GM18502 (cell line): ENCODE results near the gene SNX30.

ENCODE experiments used
- ATAC-seq: cut with Tn5 transposase; IDR thresholded peaks from one replicate; pipeline ENCODE4 v1.9.1; 2021; ENCODE audit warnings: mild to moderate bottlenecking; ENCODE audit not compliant: unreplicated experiment, poor library complexity

Gene SNX30

DNA sequence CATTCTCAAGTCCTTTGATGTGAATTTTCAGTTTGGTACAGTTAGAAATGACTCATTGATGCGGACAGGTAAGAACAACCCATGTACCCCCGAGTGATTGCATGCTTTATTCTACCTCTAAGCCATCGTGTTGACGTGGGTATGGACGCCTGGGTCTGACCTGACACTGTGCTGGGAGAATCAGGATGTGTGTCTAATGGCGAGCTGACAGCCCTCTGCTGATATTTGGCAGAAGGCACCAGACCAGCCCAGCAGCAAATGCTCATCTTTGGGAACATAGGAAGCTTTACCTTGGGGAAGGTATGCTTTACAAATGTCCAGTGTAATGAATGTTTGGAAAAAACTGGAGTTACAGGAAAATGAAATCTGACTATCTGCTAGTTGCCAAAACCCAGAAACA is 120.0 kb downstream of the SNX30 start:
- no peak for ATAC-seq

DNA sequence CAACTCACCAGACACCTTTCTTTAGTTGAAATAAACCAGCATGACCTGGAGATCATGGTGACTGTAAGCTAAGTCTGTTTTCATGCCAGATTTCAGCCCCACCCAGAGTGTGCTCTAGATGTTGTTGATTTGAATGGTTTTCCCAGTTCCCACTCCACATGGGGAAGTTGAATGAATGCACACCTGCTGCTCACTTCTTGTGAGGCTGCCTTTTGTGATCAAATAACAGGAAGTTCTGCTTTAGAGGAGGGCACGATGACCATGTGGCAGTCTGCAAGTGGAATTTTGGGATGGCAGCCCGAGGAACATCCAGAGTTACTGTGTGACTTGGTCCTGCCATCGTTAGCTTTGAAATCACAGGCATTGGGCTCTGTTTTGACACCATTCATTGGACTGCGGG is 121.5 kb downstream of the SNX30 start:
- no peak for ATAC-seq

DNA sequence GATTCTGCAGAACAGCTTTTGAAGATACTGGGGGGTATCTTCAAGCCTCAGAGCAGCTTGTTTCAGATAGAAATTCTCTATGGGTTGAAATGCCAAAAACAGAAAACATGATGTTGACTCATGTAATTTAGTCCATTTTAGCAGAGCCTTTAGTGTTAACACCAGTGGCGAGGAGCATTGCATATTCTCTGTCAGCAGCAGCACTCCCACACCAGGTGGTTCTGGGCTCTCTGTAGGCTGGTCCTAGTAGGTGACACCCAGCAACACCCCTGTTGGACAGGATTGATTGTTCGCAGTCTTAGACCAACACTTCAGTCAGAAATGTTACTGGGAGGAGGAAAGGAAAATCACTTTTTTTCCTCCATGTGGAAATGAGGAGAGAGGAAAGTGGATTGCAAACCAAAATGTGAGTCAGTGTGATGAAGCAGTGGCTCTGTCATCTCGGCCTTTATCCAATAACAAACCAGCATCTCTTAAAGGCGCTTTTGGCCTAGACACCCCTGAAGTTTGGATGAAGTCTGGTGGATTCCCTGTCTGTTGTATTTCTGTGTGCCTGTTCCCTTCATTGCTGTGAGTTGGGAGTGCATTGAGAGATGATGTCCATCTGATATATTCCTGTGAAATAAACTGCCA is 123.3 kb downstream of the SNX30 start:
- no peak for ATAC-seq

DNA sequence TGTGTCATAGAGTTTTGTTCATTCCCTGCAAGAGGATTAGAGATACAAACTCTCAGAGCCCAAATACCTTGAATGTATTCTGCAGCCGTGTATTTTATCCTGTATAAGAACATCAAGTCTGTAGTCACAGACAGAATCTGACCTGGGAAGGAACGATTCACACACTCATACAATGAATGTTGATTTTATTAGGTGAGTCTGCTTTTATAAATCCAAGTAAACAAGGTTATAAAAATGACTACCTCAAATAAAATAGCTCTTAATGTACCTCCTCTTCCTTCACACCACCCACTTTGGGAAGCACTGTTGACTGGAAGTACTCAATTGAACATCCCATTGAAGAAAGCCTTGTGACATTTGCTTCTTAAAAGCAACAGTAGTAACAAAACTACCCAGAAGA is 128.2 kb downstream of the SNX30 start:
- ATAC-seq: no peak

DNA sequence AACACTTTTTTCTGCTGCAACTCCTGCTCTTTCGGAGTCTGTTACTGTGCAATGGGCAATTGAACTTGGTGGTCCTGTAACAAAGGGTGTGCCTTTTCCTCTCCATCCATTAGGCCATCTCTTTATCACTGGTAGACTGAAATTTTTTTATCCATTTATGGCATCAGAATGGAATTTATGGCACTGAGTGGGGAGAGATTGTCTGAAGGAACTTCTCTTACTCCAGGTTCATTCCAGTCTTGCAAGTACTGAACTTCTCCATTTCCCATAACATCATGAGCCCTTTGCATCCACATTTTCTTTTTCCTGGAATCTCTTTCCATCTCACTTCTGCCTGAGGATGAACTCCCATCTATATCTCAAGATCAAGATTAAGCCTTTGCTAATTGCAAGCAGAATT is 130.1 kb downstream of the SNX30 start:
- no peak for ATAC-seq

DNA sequence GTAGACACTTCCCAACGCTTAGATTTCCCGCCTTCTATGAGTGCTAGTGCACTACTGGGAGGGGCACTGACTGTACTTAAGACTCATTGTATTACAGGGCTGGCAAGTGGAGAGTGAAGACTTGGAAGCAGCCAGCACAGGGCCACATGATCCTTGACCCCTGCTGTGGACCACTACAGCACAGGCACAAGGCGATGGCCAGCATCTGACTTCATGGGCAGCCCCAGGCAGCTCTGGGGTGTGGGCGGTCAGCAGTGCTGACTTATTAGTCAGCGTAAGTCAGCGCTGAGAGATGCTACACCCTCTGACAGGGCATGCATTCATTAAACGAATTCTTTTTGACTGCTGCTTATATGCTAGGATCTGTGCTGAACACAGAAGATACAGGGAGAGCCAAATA is 130.8 kb downstream of the SNX30 start:
- ATAC-seq: no peak

DNA sequence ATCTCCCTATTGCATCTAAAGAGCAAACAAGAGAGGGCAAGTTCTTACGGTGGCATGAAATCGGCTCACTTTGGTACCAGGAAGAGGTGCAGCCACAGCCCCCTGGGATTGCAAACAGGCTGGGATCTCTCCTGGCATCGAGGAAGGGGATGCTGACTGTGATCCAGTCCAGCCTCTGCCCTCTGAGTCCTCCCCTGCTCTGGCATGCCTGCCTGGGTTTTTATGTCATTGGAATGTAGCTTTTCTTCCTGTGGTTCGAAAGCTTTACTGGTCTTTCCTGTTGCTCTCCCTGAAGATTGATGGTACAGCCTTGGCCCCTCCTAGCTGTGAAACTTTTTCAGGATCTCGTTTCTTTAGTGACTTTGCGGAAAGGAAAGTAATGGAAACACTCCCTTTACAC is 133.5 kb downstream of the SNX30 start:
- no peak for ATAC-seq

DNA sequence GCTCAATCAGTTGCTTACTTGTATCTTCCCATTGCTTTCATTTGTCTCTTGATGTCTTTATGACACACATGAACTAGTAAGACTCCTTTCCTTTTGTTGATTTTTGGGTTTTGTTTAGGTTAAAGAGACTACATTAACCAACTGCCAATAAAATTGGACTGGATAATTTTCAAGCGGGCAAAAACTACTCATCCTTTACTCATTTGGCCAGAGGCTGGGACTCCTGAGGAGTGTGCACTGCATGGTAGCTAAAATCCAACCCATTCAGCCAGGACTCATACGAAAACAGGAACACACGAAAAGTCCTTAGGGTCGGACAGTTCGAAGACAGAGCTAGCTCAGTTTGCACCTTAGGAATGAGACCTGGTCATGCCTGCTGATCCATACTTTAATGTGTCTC is 134.2 kb downstream of the SNX30 start:
- ATAC-seq: no peak

DNA sequence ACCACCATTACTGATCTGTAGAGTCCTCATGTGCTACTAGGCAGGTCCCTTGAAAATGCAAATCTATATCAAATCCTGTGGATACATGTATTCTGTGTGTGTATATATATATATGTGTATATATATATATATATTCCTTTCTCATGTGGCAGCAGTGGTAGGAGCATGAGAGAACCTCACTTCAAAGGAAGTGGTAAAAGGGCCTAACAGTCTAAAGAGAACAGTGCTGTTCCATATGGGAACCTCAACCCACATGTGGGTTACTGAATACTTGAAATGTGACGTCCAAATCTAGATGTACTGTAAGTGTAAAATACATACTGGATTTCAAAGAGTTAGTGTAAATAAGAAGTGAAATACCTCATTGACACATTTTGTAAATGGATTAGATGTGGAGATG is 134.8 kb downstream of the SNX30 start:
- ATAC-seq: no peak

DNA sequence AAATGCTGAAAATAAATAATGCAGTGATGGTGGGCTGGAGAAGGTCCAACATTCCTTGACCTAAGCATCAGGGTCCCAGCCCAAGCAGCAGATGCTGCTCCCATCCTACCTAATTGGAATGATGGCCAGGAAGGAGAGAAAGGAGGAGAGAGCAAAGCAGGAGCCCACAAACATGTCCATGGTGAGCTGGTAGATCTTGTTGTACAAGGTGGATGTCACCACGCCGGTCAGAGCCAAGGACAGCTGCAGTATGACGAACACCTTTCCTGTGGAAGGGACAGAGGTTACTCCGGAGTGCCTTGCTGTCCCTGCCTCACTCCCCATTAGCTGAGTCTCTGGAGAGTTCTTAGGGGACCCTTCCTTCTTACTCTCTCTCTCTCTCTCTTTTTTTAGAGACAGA is 135.8 kb downstream of the SNX30 start:
- ATAC-seq: no peak

DNA sequence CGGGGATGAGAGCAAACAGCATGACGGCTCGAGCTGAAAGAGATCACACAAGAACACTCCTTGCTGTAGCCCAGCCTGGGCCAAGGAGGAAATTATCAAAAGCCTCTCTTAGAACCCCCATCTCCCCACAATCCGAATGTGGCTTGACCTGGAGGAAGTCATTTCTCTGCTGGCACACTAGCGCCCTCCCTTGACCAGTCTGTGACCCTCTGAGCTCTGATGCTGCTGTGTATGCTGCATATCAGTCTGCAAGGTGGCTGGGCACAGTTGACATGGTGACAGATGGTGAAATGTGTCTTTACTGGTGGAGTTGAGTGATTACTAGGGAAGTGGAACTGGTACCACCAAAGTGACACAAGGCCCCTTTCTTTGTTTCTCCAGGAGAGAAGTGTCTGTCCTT is 136.8 kb downstream of the SNX30 start:
- ATAC-seq: no peak

DNA sequence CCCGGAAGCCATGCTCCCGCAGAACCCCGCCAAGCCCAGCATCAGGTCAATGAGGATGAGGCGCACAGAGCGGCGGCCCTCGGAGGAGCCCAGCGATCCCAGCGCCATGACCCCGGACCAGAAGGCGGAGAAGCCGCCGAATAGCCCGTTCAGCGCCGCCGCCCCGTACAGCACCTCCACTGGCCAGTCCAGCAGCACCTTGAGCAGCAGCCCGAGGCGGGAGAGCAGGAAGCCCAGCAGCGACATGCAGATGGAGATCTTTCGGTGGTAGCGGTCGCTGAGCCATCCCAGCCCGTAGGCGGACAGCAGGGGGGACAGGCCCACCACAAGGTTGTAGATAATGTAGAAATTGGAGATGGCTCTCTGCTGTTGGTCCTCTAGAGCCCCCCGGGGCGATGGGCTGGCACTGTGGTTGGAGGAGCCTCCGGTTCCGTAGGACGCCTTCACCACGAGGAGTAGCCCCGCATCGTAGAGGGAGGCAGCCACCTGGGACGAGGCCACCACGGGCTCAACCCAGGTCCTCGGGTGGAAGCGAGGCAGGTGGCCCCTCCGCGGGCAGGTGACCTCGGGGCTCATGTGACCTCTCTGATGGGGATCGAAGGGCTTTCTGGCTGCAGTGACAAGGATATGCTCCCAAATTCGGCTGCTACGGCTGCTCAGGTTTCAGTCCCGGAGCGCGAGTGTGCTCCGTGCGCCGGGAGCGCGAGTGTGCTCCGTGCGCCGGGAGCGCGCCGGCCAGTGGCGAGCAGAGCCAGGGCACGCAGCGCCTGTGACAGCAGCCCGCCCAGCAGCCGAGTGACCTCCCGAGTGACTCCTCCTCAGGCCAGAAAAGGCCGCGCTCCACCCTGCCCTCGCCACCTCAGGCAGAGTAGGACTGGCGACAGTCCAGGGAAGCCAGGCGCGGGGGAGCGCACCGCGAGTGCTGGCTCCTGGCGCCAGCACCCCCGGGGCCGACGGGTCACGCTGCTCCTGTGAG is 139.8 kb downstream of the SNX30 start, which contains the start of gene SLC46A2:
Gene SLC46A2 (minus strand): TSS at position 771 of the 976 bp plus-strand sequence. CDS start 195 bp downstream, at position 576.
- no peak for ATAC-seq

DNA sequence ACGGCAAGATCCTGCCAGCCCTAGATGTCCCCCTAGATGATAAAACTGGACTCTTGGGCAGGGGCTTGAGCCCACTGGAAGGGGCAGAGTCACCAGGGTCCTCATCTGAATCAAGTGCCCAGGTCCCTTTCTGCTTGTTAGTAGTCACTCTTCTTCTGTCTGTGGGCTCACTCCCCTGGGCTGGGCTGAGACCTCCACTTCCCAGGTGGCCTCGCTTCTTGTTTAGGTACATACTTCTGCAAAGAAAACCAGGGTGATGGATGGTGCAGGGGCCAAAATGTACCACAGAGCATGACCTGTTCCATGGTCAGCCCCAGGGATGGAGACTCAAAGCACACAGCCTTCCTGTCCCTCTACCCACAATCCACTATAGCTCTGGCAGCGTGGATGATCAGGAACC is 141.0 kb downstream of the SNX30 start:
- ATAC-seq: no peak

DNA sequence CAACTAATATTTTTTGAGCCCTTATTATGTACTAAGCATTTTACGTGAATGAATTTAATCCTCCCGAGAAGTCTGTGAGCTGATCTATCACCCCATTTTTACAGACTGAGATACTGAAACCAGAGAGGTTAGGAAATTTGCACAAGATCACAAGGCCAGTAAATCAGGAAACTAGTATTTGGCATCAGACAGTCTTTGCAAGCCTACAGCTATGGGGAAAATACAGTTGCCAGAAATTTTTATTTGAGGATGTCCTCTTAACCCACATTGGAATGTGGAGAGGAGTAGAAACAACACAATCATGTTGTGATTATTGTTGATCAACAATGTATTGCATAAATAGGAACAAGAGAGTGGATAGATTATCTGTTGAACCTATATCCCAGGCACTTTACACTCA is 142.4 kb downstream of the SNX30 start:
- no peak for ATAC-seq

DNA sequence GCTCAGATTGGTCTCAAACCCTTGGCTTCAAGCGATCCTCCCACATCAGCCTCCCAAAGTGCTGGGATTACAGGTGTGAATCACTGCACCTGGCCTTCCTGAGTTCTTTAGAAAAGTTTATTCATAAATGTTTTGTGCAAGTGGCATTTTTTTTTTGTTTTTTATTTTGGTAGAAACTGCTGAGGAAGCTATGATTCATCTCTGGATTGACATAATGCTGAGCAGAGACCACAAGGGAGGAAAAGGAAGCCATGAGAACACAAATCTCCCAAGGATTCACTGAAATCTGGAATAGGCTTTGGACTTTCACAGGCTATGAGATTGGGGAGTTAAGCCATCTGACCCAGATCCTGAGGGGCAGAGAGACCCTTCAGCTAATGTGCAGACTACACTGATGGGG is 143.5 kb downstream of the SNX30 start:
- ATAC-seq: no peak

DNA sequence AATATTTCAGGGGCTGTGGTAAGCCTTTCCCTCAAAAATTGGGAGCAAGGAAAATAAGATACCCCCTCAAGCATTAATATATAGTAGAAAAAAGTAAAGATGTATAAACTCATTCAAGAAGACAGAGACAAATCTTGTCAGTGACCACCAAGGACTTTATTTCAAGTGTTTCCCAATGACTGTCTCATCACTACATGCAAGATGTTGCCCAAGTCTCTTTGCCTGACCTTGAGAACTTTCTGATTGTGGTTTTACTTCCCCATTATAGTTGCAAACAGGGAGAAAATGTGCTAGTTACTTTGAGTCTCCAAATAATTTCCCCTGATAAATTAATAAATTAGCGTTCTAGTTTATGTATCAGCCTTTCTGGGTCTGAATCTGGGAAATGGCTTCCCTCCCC is 144.1 kb downstream of the SNX30 start:
- no peak for ATAC-seq

DNA sequence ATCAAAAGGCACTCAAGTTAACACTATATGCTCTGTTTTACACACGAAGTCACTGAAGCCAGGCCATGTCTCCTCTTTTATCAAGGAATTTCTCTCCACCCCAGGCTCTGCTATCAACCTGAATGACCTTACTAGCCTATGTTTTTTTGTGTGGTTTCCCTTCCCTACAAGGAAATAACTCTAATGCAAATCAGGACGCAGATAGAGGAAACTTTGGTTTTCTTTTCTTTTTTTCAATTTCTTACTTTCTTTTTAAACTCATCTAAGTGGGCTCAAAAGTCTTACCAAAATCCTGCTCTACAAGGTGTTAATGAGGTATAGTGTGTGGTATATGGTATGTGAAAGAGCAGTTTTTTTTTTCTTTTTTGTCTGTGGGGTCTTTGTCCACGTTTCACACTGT is 145.6 kb downstream of the SNX30 start:
- ATAC-seq: no peak

DNA sequence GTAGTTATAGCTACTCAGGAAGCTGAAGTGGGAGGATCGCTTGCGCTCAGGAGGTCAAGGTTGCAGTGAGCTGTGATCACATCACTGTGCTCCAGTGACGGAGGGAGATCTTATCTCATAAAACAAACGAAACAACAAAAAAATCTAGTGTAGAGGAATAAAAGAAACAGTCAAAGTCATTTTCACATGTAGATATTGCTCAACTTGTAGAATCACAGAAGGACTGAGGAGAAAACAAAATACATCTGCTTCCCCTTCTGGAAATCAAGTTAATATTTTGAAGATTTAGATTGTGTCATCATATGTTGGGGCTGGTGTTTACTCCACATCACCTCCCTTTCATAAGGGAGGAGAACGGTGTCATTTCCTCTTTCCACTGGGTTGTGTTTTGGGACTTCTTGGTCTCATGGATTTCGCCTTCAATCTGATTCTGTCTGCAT is 148.3 kb downstream of the SNX30 start:
- ATAC-seq: no peak

DNA sequence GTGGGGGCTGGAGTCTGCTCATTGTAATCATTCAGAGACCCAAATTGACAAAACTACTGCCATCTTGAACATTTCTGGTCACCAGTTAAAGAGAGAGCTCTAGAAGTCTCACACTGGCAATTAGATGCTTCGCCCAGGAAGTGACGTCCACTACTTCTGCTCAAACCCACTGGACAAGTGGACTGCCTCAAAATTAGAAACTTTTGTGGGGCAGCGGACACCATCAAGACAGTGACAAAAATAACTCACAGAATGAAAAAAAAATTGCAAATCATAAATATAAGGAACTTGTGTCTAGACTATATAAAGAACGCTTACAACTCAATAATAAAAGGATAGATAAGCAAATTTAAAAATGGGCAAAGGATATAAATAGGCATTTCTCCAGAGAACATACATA is 149.9 kb downstream of the SNX30 start:
- ATAC-seq: no peak

DNA sequence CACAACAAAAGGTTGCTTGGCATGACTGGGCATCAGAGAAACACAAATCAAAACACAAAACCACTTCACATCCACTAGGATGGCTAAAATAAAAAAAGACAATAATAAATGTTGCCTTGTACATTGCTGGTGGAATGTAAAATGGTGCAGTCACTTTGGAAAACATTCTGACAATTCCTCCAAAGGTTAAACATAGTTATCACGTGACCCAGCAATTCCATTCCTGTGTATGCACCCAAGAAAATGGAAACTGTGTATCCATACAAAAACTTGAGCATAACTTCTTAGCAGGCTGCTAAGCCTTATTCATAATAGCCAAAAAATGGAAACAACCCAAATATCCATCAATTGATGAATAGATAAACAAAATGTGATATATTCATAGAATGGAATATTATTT is 150.3 kb downstream of the SNX30 start:
- ATAC-seq: no peak

DNA sequence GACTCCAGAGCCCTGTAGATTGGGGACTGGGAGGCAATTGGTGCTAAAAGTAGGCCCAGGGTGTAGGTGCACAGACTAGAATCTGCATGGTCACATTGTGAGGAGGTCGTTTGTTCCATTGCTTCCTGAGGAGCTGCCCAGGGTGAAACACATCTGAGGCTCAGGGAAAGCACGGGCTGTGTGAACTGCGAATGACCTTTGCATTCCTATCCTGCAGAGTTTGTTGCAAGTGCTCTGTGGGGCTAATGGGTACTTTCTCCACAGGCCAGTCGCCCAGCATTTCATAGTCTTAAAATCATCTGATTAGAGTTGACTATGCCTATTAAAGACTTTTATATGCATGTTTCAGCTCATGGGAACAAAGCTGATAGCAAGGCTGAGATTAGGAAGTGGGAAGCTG is 154.5 kb downstream of the SNX30 start:
- no peak for ATAC-seq

DNA sequence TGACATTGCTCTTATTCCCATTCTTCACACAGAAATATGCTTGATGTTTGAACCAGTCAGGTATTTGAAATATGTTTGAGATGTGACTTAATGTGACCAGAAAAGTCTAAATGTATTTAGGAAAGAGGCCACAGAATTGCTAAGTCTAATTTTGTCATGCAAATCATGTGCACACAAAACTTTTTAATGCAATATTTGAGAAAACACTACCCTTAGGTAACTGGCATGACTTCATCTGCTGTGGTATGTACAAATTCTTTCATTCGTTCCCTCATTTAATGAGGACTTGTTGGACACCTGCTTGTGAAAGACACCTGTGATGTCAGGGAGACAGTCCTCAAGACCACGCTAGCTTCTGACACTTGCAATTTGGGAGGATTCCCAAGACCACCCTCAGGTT is 161.2 kb downstream of the SNX30 start:
- no peak for ATAC-seq
